ENCODE measurements around the gene OR7A10.

The OR7A10 gene

GRCh38 chr19:14814982-14815652 lies 33.6 kb downstream of the OR7A10 start:
- no peak overlapping the region for H3K27ac ChIP-seq (ENCODE audit: low read length)
- no peak for TF ChIP-seq EZH2phosphoT487 (IDR thresholded peaks at IDR 0.05; ENCODE audit: low read depth)
- TF ChIP-seq CTCF (IDR thresholded peaks at IDR 0.05; ENCODE audit: low read depth, low read length), result no peak
- H3K4me2 ChIP-seq (ENCODE audit: low read length), result no peak overlapping the region
- H3K36me3 ChIP-seq (replicated peaks; ENCODE audit: low read depth, low read length), result no peaks in the 10 kb centered on the region
- H3K79me2 ChIP-seq (ENCODE audit: low read length), result no peaks in the 10 kb centered on the region
- no peak overlapping the region for H3K4me3 ChIP-seq (ENCODE audit: low read length)
- no peak overlapping the region for H2AFZ ChIP-seq (ENCODE audit: low read depth, low read length)
- H3K9me3 ChIP-seq (ENCODE audit: insufficient read depth, low read length), result no peaks in the 10 kb centered on the region
- H3K4me1 ChIP-seq (ENCODE audit: low read length), result no peaks in the 10 kb centered on the region
- H3K9ac ChIP-seq (ENCODE audit: low read length), result no peak overlapping the region
- H4K20me1 ChIP-seq (ENCODE audit: insufficient read depth, low read length), result no peaks in the 10 kb centered on the region
- 0 out of 2 replicates have a peak, but pooled peaks cover 4% of the 10 kb centered on the region for H3K27me3 ChIP-seq (ENCODE audit: low read depth, low read length)

- no peaks in the 10 kb centered on the region for H4K20me1 ChIP-seq (ENCODE audit: insufficient read depth, low read length)
- no peak overlapping the region for H3K4me3 ChIP-seq (ENCODE audit: low read length)
- H3K9me3 ChIP-seq (ENCODE audit: insufficient read depth, low read length), result no peaks in the 10 kb centered on the region
- 0 out of 2 replicates have a peak, but pooled peaks cover 9% of the 10 kb centered on the region for H3K27me3 ChIP-seq (ENCODE audit: low read depth, low read length)
- no peak overlapping the region for H3K27ac ChIP-seq (ENCODE audit: low read length)
- H3K9ac ChIP-seq (ENCODE audit: low read length), result no peak overlapping the region
- H3K4me2 ChIP-seq (ENCODE audit: low read length), result no peak overlapping the region
- no peaks in the 10 kb centered on the region for H3K79me2 ChIP-seq (ENCODE audit: low read length)
- no peak for TF ChIP-seq EZH2phosphoT487 (IDR thresholded peaks at IDR 0.05; ENCODE audit: low read depth)
- TF ChIP-seq CTCF (IDR thresholded peaks at IDR 0.05; ENCODE audit: low read depth, low read length), result no peak
- H3K36me3 ChIP-seq (replicated peaks; ENCODE audit: low read depth, low read length), result no peaks in the 10 kb centered on the region
- no peaks in the 10 kb centered on the region for H3K4me1 ChIP-seq (ENCODE audit: low read length)
- no peak overlapping the region for H2AFZ ChIP-seq (ENCODE audit: low read depth, low read length)
These were observed 39.3 kb downstream of the OR7A10 start for GRCh38 chr19:14809272-14810057.

GRCh38 chr19:14804765-14805164 lies 44.0 kb downstream of the OR7A10 start:
- Histone ChIP-seq H3K4me2 (ENCODE audit: low read length) (no peak overlapping the region), H3K27me3 (ENCODE audit: low read depth, low read length) (peaks cover 9% of the 10 kb centered on the region; the same call in 1 of the 2 replicates), H3K4me3 (ENCODE audit: low read length) (no peak overlapping the region)

More at GRCh38 chr19:14804765-14805164, 44.0 kb downstream of the OR7A10 start:
- Histone ChIP-seq H4K20me1 (ENCODE audit: insufficient read depth, low read length) (no peaks in the 10 kb centered on the region), H2AFZ (ENCODE audit: low read depth, low read length) (no peak overlapping the region), H3K27ac (ENCODE audit: low read length) (no peak overlapping the region), H3K79me2 (ENCODE audit: low read length) (no peaks in the 10 kb centered on the region), H3K9me3 (ENCODE audit: insufficient read depth, low read length) (no peaks in the 10 kb centered on the region), H3K9ac (ENCODE audit: low read length) (no peak overlapping the region), H3K36me3 (replicated peaks; ENCODE audit: low read depth, low read length) (no peaks in the 10 kb centered on the region), H3K4me1 (ENCODE audit: low read length) (no peaks in the 10 kb centered on the region)
- TF ChIP-seq CTCF (IDR thresholded peaks at IDR 0.05; ENCODE audit: low read depth, low read length) (no peak), EZH2phosphoT487 (IDR thresholded peaks at IDR 0.05; ENCODE audit: low read depth) (no peak)
